ENCODE data around the gene RIMKLB.
"Not testable (repeated sequence)": the region's sequence is repeated elsewhere in the genome, so short reads cannot be mapped to it uniquely, and the experiment has no call there.

RIMKLB gene

GRCh38 chr12:8779862-8780261 lies 82.1 kb downstream of the RIMKLB start:
- DNase-seq, result no peak

- DNase-seq, result no peak
Measured at GRCh38 chr12:8780389-8780788, 82.6 kb downstream of the RIMKLB start.

GRCh38 chr12:8781381-8782127 lies 83.8 kb downstream of the RIMKLB start:
- no peak for DNase-seq

GRCh38 chr12:8784290-8784888 lies 86.6 kb downstream of the RIMKLB start:
- no peak for DNase-seq

GRCh38 chr12:8785499-8785898 lies 87.7 kb downstream of the RIMKLB start:
- no peak for DNase-seq

- not testable (repeated sequence) for DNase-seq
Measured at GRCh38 chr12:8787206-8787605, 89.4 kb downstream of the RIMKLB start.

- not testable (repeated sequence) for DNase-seq
Measured at GRCh38 chr12:8788706-8789105, 90.9 kb downstream of the RIMKLB start.

GRCh38 chr12:8789341-8790013 lies 91.7 kb downstream of the RIMKLB start:
- DNase-seq, result not testable (repeated sequence)

GRCh38 chr12:8793226-8793625 lies 95.4 kb downstream of the RIMKLB start:
- DNase-seq, result not testable (repeated sequence)

GRCh38 chr12:8794611-8795010 lies 96.8 kb downstream of the RIMKLB start:
- not testable (repeated sequence) for DNase-seq

GRCh38 chr12:8796831-8797626 lies 99.2 kb downstream of the RIMKLB start:
- no peak for DNase-seq

- not testable (repeated sequence) for DNase-seq
Measured at GRCh38 chr12:8801213-8801612, 103.4 kb downstream of the RIMKLB start.

GRCh38 chr12:8804833-8805232 lies 107.0 kb downstream of the RIMKLB start:
- not testable (repeated sequence) for DNase-seq

GRCh38 chr12:8805487-8805886 lies 107.7 kb downstream of the RIMKLB start:
- not testable (repeated sequence) for DNase-seq

GRCh38 chr12:8807084-8807483 lies 109.3 kb downstream of the RIMKLB start:
- DNase-seq, result not testable (repeated sequence)

- not testable (repeated sequence) for DNase-seq
Measured at GRCh38 chr12:8810112-8810511, 112.3 kb downstream of the RIMKLB start.

- no peak for DNase-seq
Measured at GRCh38 chr12:8813572-8814357, 116.0 kb downstream of the RIMKLB start.

- no peak for DNase-seq
Measured at GRCh38 chr12:8816448-8817050, 118.8 kb downstream of the RIMKLB start.

- DNase-seq, result no peak
Measured at GRCh38 chr12:8817856-8818255, 120.1 kb downstream of the RIMKLB start.

GRCh38 chr12:8818526-8818925 lies 120.7 kb downstream of the RIMKLB start:
- DNase-seq, result no peak

- DNase-seq, result no peak
Measured at GRCh38 chr12:8819666-8819980, 121.8 kb downstream of the RIMKLB start.
